PC-9 (cell line): ENCODE measurements around the gene MEI4. TPM values are rescaled to one million over a fixed set of nuclear protein-coding genes. Genes with fewer than 3 reads are reported as not detected.

Experiments used
- BruUV-seq: library from RNA; stranded (reverse); fragments of 400-500 nt; replicated peaks from 2 replicates; lab custom pipeline; 2021; lab: Mats Ljungman, UMichigan
- CTCF ChIA-PET: fragments of 300-600 bp; sonication (Branson Sonifier 250); formaldehyde crosslinking; loops from one replicate; lab custom pipeline; 2022; ENCODE audit warnings: antibody characterized with exemption; lab: Charles Lee
- POLR2A ChIA-PET: fragments of 300-600 bp; sonication (Branson Sonifier 250); formaldehyde crosslinking; loops from one replicate; lab custom pipeline; 2022; ENCODE audit warnings: antibody characterized with exemption; ENCODE audit not compliant: unreplicated experiment; lab: Charles Lee
- DNase-seq, 2 experiments: peaks; one replicate each; pipeline versions ENCODE4 v3.0.0 to v3.0.0-alpha.2; 2015 to 2022; ENCODE audit warnings: mixed read lengths in 1 of 2
- H2AFZ ChIP-seq: fragments of 200-600 bp; sonication (generic); 2 replicates; pipeline ENCODE4 v1.8.1; 2017; ENCODE audit warnings: antibody characterized with exemption
- H3F3A ChIP-seq: fragments of 200-600 bp; sonication (generic); 2 replicates; pipeline ENCODE4 v1.8.1; 2017; ENCODE audit warnings: antibody characterized with exemption, mild to moderate bottlenecking, low read depth; ENCODE audit not compliant: insufficient read depth
- H3K27ac ChIP-seq: fragments of 200-600 bp; sonication (generic); 2 replicates; pipeline ENCODE4 v1.6.1; 2016; ENCODE audit warnings: mixed run types
- H3K27me3 ChIP-seq: fragments of 200-600 bp; sonication (generic); 2 replicates; pipeline ENCODE4 v1.6.1; 2016; ENCODE audit warnings: low read depth, mixed run types; ENCODE audit not compliant: insufficient read depth
- H3K36me3 ChIP-seq: fragments of 200-600 bp; sonication (generic); 2 replicates; pipeline ENCODE4 v1.6.1; 2016; ENCODE audit warnings: low read depth, mixed run types
- H3K4me1 ChIP-seq: fragments of 200-600 bp; sonication (generic); replicated peaks from 2 replicates; pipeline ENCODE4 v1.6.1; 2016; ENCODE audit warnings: mixed run types; ENCODE audit not compliant: insufficient read depth
- H3K4me2 ChIP-seq: fragments of 200-600 bp; sonication (generic); 2 replicates; pipeline ENCODE4 v1.6.1; 2017; ENCODE audit warnings: mixed run types
- H3K4me3 ChIP-seq: fragments of 200-600 bp; sonication (generic); 2 replicates; pipeline ENCODE4 v1.6.1; 2016; ENCODE audit warnings: mixed run types
- H3K79me2 ChIP-seq: fragments of 200-600 bp; sonication (generic); 2 replicates; pipeline ENCODE4 v1.6.1; 2017; ENCODE audit warnings: low read depth, mixed run types
- H3K9me2 ChIP-seq: fragments of 200-600 bp; sonication (generic); 2 replicates; pipeline ENCODE4 v1.8.1; 2017; ENCODE audit warnings: mild to moderate bottlenecking; ENCODE audit not compliant: insufficient read depth
- H3K9me3 ChIP-seq: fragments of 200-600 bp; sonication (generic); 2 replicates; pipeline ENCODE4 v1.8.1; 2016; ENCODE audit warnings: low read depth; ENCODE audit not compliant: insufficient read depth
- H4K20me1 ChIP-seq: fragments of 200-600 bp; sonication (generic); 2 replicates; pipeline ENCODE4 v1.8.1; 2017; ENCODE audit not compliant: insufficient read depth
- CTCF ChIP-seq: fragments of 200-600 bp; sonication (generic); conservative IDR thresholded peaks from 2 replicates; pipeline ENCODE4 v1.6.1; 2017; ENCODE audit warnings: mixed run types, antibody characterized with exemption, mild to moderate bottlenecking, moderate library complexity
- EZH2 ChIP-seq: fragments of 200-600 bp; sonication (generic); IDR thresholded peaks from 2 replicates; pipeline ENCODE4 v1.8.0; 2017; ENCODE audit warnings: antibody characterized with exemption, low read depth
- intact Hi-C: fragments of 100-400 bp; cut with micrococcal nuclease; formaldehyde crosslinking; loops from one replicate; pipeline ENCODE4 v1.10.0; 2022; ENCODE audit not compliant: unreplicated experiment
- total RNA-seq: library from RNA; stranded (reverse); gene quantifications from 2 replicates; pipeline ENCODE4 v1.2.3, GENCODE V29; 2021

MEI4 gene
- total RNA-seq, 1 experiment from 2014 or later: not detected

- no peak overlapping the region for H3K4me2 ChIP-seq
- H3K27me3 ChIP-seq: no peaks in the 10 kb centered on the region
- DNase-seq: no peak
- POLR2A ChIA-PET: no interaction called here
- H4K20me1 ChIP-seq: no peaks in the 10 kb centered on the region
- H3K4me1 ChIP-seq: no peaks in the 10 kb centered on the region
- no peak overlapping the region for H3K4me3 ChIP-seq
- H3K36me3 ChIP-seq: no peaks in the 10 kb centered on the region
- TF ChIP-seq EZH2: no peak
- no peak for TF ChIP-seq CTCF
- H3K9me3 ChIP-seq: no peaks in the 10 kb centered on the region
- no peaks in the 10 kb centered on the region for H3F3A ChIP-seq
- CTCF ChIA-PET: no interaction called here
- no peaks in the 10 kb centered on the region for H3K79me2 ChIP-seq
- H3K9me2 ChIP-seq: no peaks in the 10 kb centered on the region
- H3K27ac ChIP-seq: no peak overlapping the region
- intact Hi-C loops: no loop called here
- BruUV-seq: no TSS peak
- H2AFZ ChIP-seq: no peak overlapping the region
These were observed 4.3 kb downstream of the MEI4 start for GRCh38 chr6:77656999-77657764.

- H3K9me2 ChIP-seq: no peaks in the 10 kb centered on the region
- no peak overlapping the region for H2AFZ ChIP-seq
- no peak overlapping the region for H3K4me2 ChIP-seq
- ChIA-PET CTCF (no interaction called here), POLR2A (no interaction called here)
- no peaks in the 10 kb centered on the region for H4K20me1 ChIP-seq
- H3K4me3 ChIP-seq: no peak overlapping the region
- H3K79me2 ChIP-seq: no peaks in the 10 kb centered on the region
- no peaks in the 10 kb centered on the region for H3K36me3 ChIP-seq
- H3K9me3 ChIP-seq: no peaks in the 10 kb centered on the region
- no peak overlapping the region for H3K27ac ChIP-seq
- H3F3A ChIP-seq: no peaks in the 10 kb centered on the region
- no peak for TF ChIP-seq CTCF
- TF ChIP-seq EZH2: no peak
- DNase-seq: no peak
- H3K27me3 ChIP-seq: no peaks in the 10 kb centered on the region
- intact Hi-C loops: no loop called here
- H3K4me1 ChIP-seq: no peaks in the 10 kb centered on the region
- BruUV-seq: no TSS peak
These were observed 13.5 kb downstream of the MEI4 start for GRCh38 chr6:77666340-77666739.

GRCh38 chr6:77666846-77667245 is 14.0 kb downstream of the MEI4 start:
- Histone ChIP-seq H4K20me1 (no peaks in the 10 kb centered on the region), H3K4me2 (no peak overlapping the region), H3K4me1 (no peaks in the 10 kb centered on the region), H3K36me3 (no peaks in the 10 kb centered on the region), H3K27me3 (no peaks in the 10 kb centered on the region), H3K4me3 (no peak overlapping the region), H3F3A (no peaks in the 10 kb centered on the region), H3K9me3 (no peaks in the 10 kb centered on the region), H2AFZ (no peak overlapping the region), H3K27ac (no peak overlapping the region), H3K79me2 (no peaks in the 10 kb centered on the region), H3K9me2 (no peaks in the 10 kb centered on the region)
- intact Hi-C loops: no loop called here
- BruUV-seq: no TSS peak
- TF ChIP-seq CTCF (no peak), EZH2 (no peak)
- DNase-seq: no peak
- ChIA-PET POLR2A (no interaction called here), CTCF (no interaction called here)
